CD14-positive monocyte (primary cell): ENCODE data around the gene ARHGAP40. TPM values are rescaled to one million over a fixed set of nuclear protein-coding genes. Genes with fewer than 3 reads are reported as not detected.

Experiments
- DNase-seq, 3 donors: peaks; one replicate each; pipeline ENCODE4 v3.0.0-alpha.2; 2011 to 2022
- H2AFZ ChIP-seq: 2 replicates; pipeline ENCODE4 v1.6.0; 2012; ENCODE audit warnings: mild to moderate bottlenecking, low read depth, low read length, inconsistent platforms; ENCODE audit not compliant: insufficient read depth, poor library complexity, severe bottlenecking
- H3K27ac ChIP-seq, 2 donors: 1 replicate in 1 of 2; 2 replicates in 1 of 2; pipeline ENCODE4 v1.5.1; 2012 to 2013; ENCODE audit warnings: low read length in 2 of 2, control low read depth in 1 of 2, inconsistent platforms in 1 of 2, low read depth in 1 of 2, mild to moderate bottlenecking in 1 of 2
- H3K27me3 ChIP-seq, 2 donors: one replicate each; pipeline versions ENCODE4 v1.6.0 to v1.6.1; 2011 to 2013; ENCODE audit warnings: low read length in 2 of 2; ENCODE audit not compliant: control insufficient read depth in 2 of 2, insufficient read depth in 2 of 2
- H3K36me3 ChIP-seq, 2 donors: replicated peaks in 1 of 2; 1 replicate in 1 of 2; 2 replicates in 1 of 2; pipeline versions ENCODE4 v1.5.1 to v1.6.1; 2012 to 2013; ENCODE audit warnings: low read length in 2 of 2, control low read depth in 1 of 2, inconsistent platforms in 1 of 2, mild to moderate bottlenecking in 1 of 2; ENCODE audit not compliant: insufficient read depth in 2 of 2, control insufficient read depth in 1 of 2
- H3K4me1 ChIP-seq, 2 donors: 1 replicate in 1 of 2; 2 replicates in 1 of 2; pipeline versions ENCODE4 v1.5.1 to v1.6.1; 2012 to 2013; ENCODE audit warnings: low read length in 2 of 2, control low read depth in 1 of 2, inconsistent platforms in 1 of 2, mild to moderate bottlenecking in 1 of 2, moderate library complexity in 1 of 2; ENCODE audit not compliant: insufficient read depth in 2 of 2, control insufficient read depth in 1 of 2
- H3K4me2 ChIP-seq: replicated peaks from 2 replicates; pipeline ENCODE3; 2012; ENCODE audit warnings: low read length, moderate library complexity, mild to moderate bottlenecking; ENCODE audit not compliant: poor library complexity, severe bottlenecking; ENCODE audit errors: extremely low read depth
- H3K4me3 ChIP-seq, 3 experiments: fragments of 200-600 bp in 1 of 3; sonication (generic) in 1 of 3; replicated peaks in 1 of 3; 1 replicate in 2 of 3; 2 replicates in 1 of 3; pipeline ENCODE4 v1.5.1; 2011 to 2013; ENCODE audit warnings: low read length in 3 of 3, mild to moderate bottlenecking in 3 of 3, control low read depth in 2 of 3, low read depth in 2 of 3, inconsistent platforms in 1 of 3, moderate library complexity in 1 of 3
- H3K79me2 ChIP-seq: 2 replicates; pipeline ENCODE4 v1.6.0; 2012; ENCODE audit warnings: mild to moderate bottlenecking, control low read depth, inconsistent platforms, low read length, moderate library complexity; ENCODE audit not compliant: insufficient read depth
- H3K9ac ChIP-seq: 2 replicates; pipeline ENCODE4 v1.6.0; 2017; ENCODE audit warnings: low read length, mild to moderate bottlenecking; ENCODE audit not compliant: insufficient read depth, poor library complexity, severe bottlenecking
- H3K9me3 ChIP-seq, 2 donors: replicated peaks in 1 of 2; 1 replicate in 1 of 2; 2 replicates in 1 of 2; pipeline versions ENCODE4 v1.5.1 to v1.6.1; 2012 to 2013; ENCODE audit warnings: low read length in 2 of 2, control low read depth in 1 of 2; ENCODE audit not compliant: control insufficient read depth in 1 of 2, insufficient read depth in 1 of 2
- H4K20me1 ChIP-seq: 2 replicates; pipeline ENCODE4 v1.6.0; 2012; ENCODE audit warnings: mild to moderate bottlenecking, low read length, control low read depth, moderate library complexity; ENCODE audit not compliant: insufficient read depth
- H3K27ac Mint-ChIP-seq, 7 donors: one replicate each; pipeline ENCODE4 v1.8.0; 2020; ENCODE audit warnings: mild to moderate bottlenecking in 7 of 7, mixed read lengths in 7 of 7, moderate library complexity in 6 of 7, inconsistent platforms in 2 of 7
- H3K27me3 Mint-ChIP-seq, 3 donors: one replicate each; pipeline ENCODE4 v1.8.0; 2021 to 2022; ENCODE audit warnings: low read depth in 3 of 3, mild to moderate bottlenecking in 3 of 3, mixed read lengths in 3 of 3, moderate library complexity in 3 of 3, inconsistent platforms in 1 of 3
- H3K36me3 Mint-ChIP-seq, 2 donors: one replicate each; pipeline ENCODE4 v1.8.0; 2020; ENCODE audit warnings: mixed read lengths in 2 of 2, inconsistent platforms in 1 of 2, mild to moderate bottlenecking in 1 of 2
- H3K4me1 Mint-ChIP-seq: one replicate; pipeline ENCODE4 v1.8.0; 2020; ENCODE audit warnings: mild to moderate bottlenecking, mixed read lengths
- H3K4me3 Mint-ChIP-seq, 2 donors: one replicate each; pipeline ENCODE4 v1.8.0; 2020; ENCODE audit warnings: mild to moderate bottlenecking in 2 of 2, mixed read lengths in 2 of 2, moderate library complexity in 1 of 2
- H3K9me3 Mint-ChIP-seq, 7 donors: one replicate each; pipeline ENCODE4 v1.8.0; 2020 to 2022; ENCODE audit warnings: mixed read lengths in 7 of 7, mild to moderate bottlenecking in 6 of 7, moderate library complexity in 6 of 7, inconsistent platforms in 2 of 7
- CTCF ChIP-seq: fragments of 200-600 bp; IDR thresholded peaks from one replicate; pipeline ENCODE4 v1.8.0; 2022; ENCODE audit warnings: antibody characterized with exemption, mild to moderate bottlenecking
- WGBS: methylation state at CpG from one replicate; pipeline ENCODE4 v1.1.5; 2013; ENCODE audit warnings: missing lambda C conversion rate; ENCODE audit not compliant: insufficient coverage; 5-methylcytosine and 5-hydroxymethylcytosine counted together
- intact Hi-C, 2 donors: fragments of 100-400 bp; cut with micrococcal nuclease; formaldehyde crosslinking; loops; one replicate each; pipeline versions ENCODE4 v1.15.0 to v1.15.1; 2023
- polyA plus RNA-seq, 3 donors: library from polyadenylated mRNA; depleted of rRNA in 1 of 3; unstranded in 2 of 3; stranded (reverse) in 1 of 3; fragments of 300-500 nt in 2 of 3; fragments of >200 nt in 1 of 3; fragmentation: Illumina TruSeq in 2 of 3; gene quantifications; 1 replicate in 2 of 3; 2 replicates in 1 of 3; pipeline ENCODE4 v1.2.3, GENCODE V29; 2012 to 2021

The ARHGAP40 gene
- polyA plus RNA-seq, 3 donors: not detected

GRCh38 chr20:38600057-38600456, 1.6 kb upstream of the ARHGAP40 start:
- DNase-seq: no peak
- H3K4me2 ChIP-seq: no peak overlapping the region
- H3K4me1 Mint-ChIP-seq: no peaks in the 10 kb centered on the region
- no peaks in the 10 kb centered on the region for H3K79me2 ChIP-seq
- no peak overlapping the region for H3K27ac ChIP-seq
- H3K27me3 ChIP-seq: peaks cover 32 to 45% of the 10 kb centered on the region in 2 donors
- no peak overlapping the region for H3K27ac Mint-ChIP-seq
- intact Hi-C loops: no loop called here
- no peaks in the 10 kb centered on the region for H3K36me3 Mint-ChIP-seq
- no peaks in the 10 kb centered on the region for H4K20me1 ChIP-seq
- 93% methylated on average over 1 of the region's 1 CpG for WGBS
- H3K4me3 ChIP-seq: no peak overlapping the region
- peaks cover 46 to 67% (median 53%) of the 10 kb centered on the region in 3 donors for H3K27me3 Mint-ChIP-seq
- peaks cover 0 to 7% (median 0%) of the 10 kb centered on the region in 7 donors for H3K9me3 Mint-ChIP-seq
- no peaks in the 10 kb centered on the region for H3K36me3 ChIP-seq
- no peak overlapping the region for H3K9ac ChIP-seq
- H2AFZ ChIP-seq: no peak overlapping the region
- peaks cover 0 to 16% of the 10 kb centered on the region in 2 donors for H3K9me3 ChIP-seq
- H3K4me3 Mint-ChIP-seq: peak overlapping the region in 1 of 2 donors; percentile 3
- no peaks in the 10 kb centered on the region for H3K4me1 ChIP-seq
- no peak for TF ChIP-seq CTCF

- Mint-ChIP-seq H3K36me3 (no peaks in the 10 kb centered on the region), H3K4me1 (no peaks in the 10 kb centered on the region), H3K4me3 (peak overlapping the region in 1 of 2 donors; percentile 36), H3K9me3 (peaks cover 0 to 7% (median 0%) of the 10 kb centered on the region in 7 donors), H3K27ac (no peak overlapping the region), H3K27me3 (peaks cover 56 to 72% (median 57%) of the 10 kb centered on the region in 3 donors)
- Histone ChIP-seq H4K20me1 (no peaks in the 10 kb centered on the region), H3K9me3 (peaks cover 0 to 16% of the 10 kb centered on the region in 2 donors), H3K27ac (no peak overlapping the region), H3K79me2 (no peaks in the 10 kb centered on the region), H3K4me2 (no peak overlapping the region), H2AFZ (no peak overlapping the region), H3K36me3 (no peaks in the 10 kb centered on the region), H3K27me3 (peaks cover 41 to 55% of the 10 kb centered on the region in 2 donors), H3K9ac (no peak overlapping the region), H3K4me1 (no peaks in the 10 kb centered on the region), H3K4me3 (no peak overlapping the region)
- DNase-seq: no peak
- no peak for TF ChIP-seq CTCF
- intact Hi-C loops: no loop called here
- 14% methylated on average over 2 of the region's 5 CpGs for WGBS
These were observed 574 bp downstream of the ARHGAP40 start for GRCh38 chr20:38602185-38602581.
